Kidney (tissue), 14 donors: ENCODE measurements around the gene PPIF. TPM values are rescaled to one million over a fixed set of nuclear protein-coding genes. Genes with fewer than 3 reads are reported as not detected.

Source experiments
- DNase-seq, 5 donors: peaks; one replicate each; pipeline ENCODE4 v3.0.0-alpha.2; 2013 to 2020
- FAIRE-seq: peaks from 2 replicates; lab custom pipeline; 2012; peaks lifted over from hg19 to GRCh38; lab: Jason Lieb, UNC
- H3K27ac ChIP-seq, 2 donors: one replicate each; pipeline ENCODE4 v1.7.0; 2013; ENCODE audit warnings: low read depth in 2 of 2, low read length in 2 of 2, inconsistent platforms in 1 of 2
- H3K27me3 ChIP-seq: one replicate; pipeline ENCODE4 v1.7.1; 2013; ENCODE audit warnings: low read length, inconsistent platforms; ENCODE audit not compliant: control insufficient read depth, insufficient read depth
- H3K36me3 ChIP-seq, 3 donors: one replicate each; pipeline versions ENCODE4 v1.7.0 to v1.7.1; 2013; ENCODE audit warnings: low read length in 3 of 3, control low read depth in 1 of 3, inconsistent platforms in 1 of 3; ENCODE audit not compliant: insufficient read depth in 3 of 3, control insufficient read depth in 2 of 3
- H3K4me1 ChIP-seq, 3 donors: one replicate each; pipeline versions ENCODE4 v1.7.0 to v1.7.1; 2013; ENCODE audit warnings: low read length in 3 of 3, inconsistent platforms in 1 of 3, low read depth in 1 of 3; ENCODE audit not compliant: control insufficient read depth in 2 of 3, insufficient read depth in 2 of 3
- H3K4me3 ChIP-seq, 3 donors: one replicate each; pipeline versions ENCODE4 v1.7.0 to v1.8.1; 2013; ENCODE audit warnings: low read length in 3 of 3, control low read depth in 1 of 3, inconsistent platforms in 1 of 3
- H3K9ac ChIP-seq, 3 donors: one replicate each; pipeline versions ENCODE4 v1.7.0 to v1.7.1; 2013; ENCODE audit warnings: low read length in 3 of 3, control low read depth in 1 of 3, inconsistent platforms in 1 of 3
- H3K9me3 ChIP-seq, 3 donors: one replicate each; pipeline versions ENCODE4 v1.7.0 to v1.7.1; 2013; ENCODE audit warnings: low read length in 3 of 3, control low read depth in 1 of 3, inconsistent platforms in 1 of 3; ENCODE audit not compliant: control insufficient read depth in 2 of 3, insufficient read depth in 1 of 3
- CTCF ChIP-seq: IDR thresholded peaks from 3 replicates; pipeline ENCODE4 v1.5.1; 2012; ENCODE audit warnings: mild to moderate bottlenecking, moderate library complexity, borderline replicate concordance; ENCODE audit not compliant: insufficient read depth; ENCODE audit errors: extremely low read depth
- intact Hi-C: fragments of 100-400 bp; cut with DNase I; formaldehyde crosslinking; loops from one replicate; pipeline ENCODE4 v1.11.1; 2022
- polyA plus RNA-seq: library from polyadenylated mRNA; stranded (reverse); fragments of 350-450 nt; fragmentation: Illumina TruSeq; extraction: RNeasy Lipid Tissue Mini Kit (QIAGEN cat#74804); gene quantifications from one replicate; pipeline ENCODE4 v1.2.3, GENCODE V29; 2014; ENCODE audit warnings: low read depth, low replicate concordance; ENCODE audit not compliant: insufficient read depth
- total RNA-seq: library from RNA; stranded (reverse); fragmentation: NEBNext Ultra II Directional; extraction: Animal tissue kit (Norgen Biotek cat#: 25700); gene quantifications from one replicate; pipeline ENCODE4 v1.2.1, GENCODE V29; 2021
- donor health status: control.
- donor health status: control.
- donor health status: control.
- donor health status: control.
- donor health status: control.
- donor health status: DM: yes; HTN: yes; CAD: no.
- donor health status: Normal renal cell carcinoma (clear cell type).

PPIF gene
- total and polyA plus RNA-seq, 2 donors from 2014 or later, result 36.7 to 120 TPM

GRCh38 chr10:79305988-79306387, 41.3 kb upstream of the PPIF start:
- H3K27ac ChIP-seq, result no peak overlapping the region
- H3K4me1 ChIP-seq, result no peaks in the 10 kb centered on the region
- no peaks in the 10 kb centered on the region for H3K27me3 ChIP-seq
- no peak overlapping the region for H3K4me3 ChIP-seq
- DNase-seq (peak in 1 of 5 donors; percentile 71), FAIRE-seq (no peak)
- H3K9me3 ChIP-seq, result no peaks in the 10 kb centered on the region
- H3K36me3 ChIP-seq, result peaks cover 0 to 83% (median 50%) of the 10 kb centered on the region in 3 donors
- TF ChIP-seq CTCF, result no peak
- no peak overlapping the region for H3K9ac ChIP-seq
- intact Hi-C loops, result no loop called here

GRCh38 chr10:79306644-79307220, 40.5 kb upstream of the PPIF start:
- DNase-seq (peak in 1 of 5 donors; percentile 55), FAIRE-seq (no peak)
- Histone ChIP-seq H3K4me3 (no peak overlapping the region), H3K9me3 (no peaks in the 10 kb centered on the region), H3K27me3 (no peaks in the 10 kb centered on the region), H3K27ac (no peak overlapping the region), H3K9ac (no peak overlapping the region), H3K4me1 (no peaks in the 10 kb centered on the region), H3K36me3 (peaks cover 0 to 76% (median 42%) of the 10 kb centered on the region in 3 donors)
- TF ChIP-seq CTCF, result no peak
- intact Hi-C loops, result no loop called here

GRCh38 chr10:79308016-79308415, 39.3 kb upstream of the PPIF start:
- intact Hi-C loops, result no loop called here
- Histone ChIP-seq H3K27me3 (no peaks in the 10 kb centered on the region), H3K36me3 (peaks cover 0 to 72% (median 37%) of the 10 kb centered on the region in 3 donors), H3K9ac (no peak overlapping the region), H3K4me3 (no peak overlapping the region), H3K4me1 (no peaks in the 10 kb centered on the region), H3K9me3 (no peaks in the 10 kb centered on the region), H3K27ac (no peak overlapping the region)
- TF ChIP-seq CTCF, result no peak
- DNase-seq, result peak in 1 of 5 donors; percentile 41
- FAIRE-seq, result no peak
